CD8-positive, alpha-beta memory T cell (primary cell): Measurements from ENCODE around the gene FOSL1. TPM values are rescaled to one million over a fixed set of nuclear protein-coding genes. Genes with fewer than 3 reads are reported as not detected.

Experiments
- CTCF ChIA-PET: fragments of 350-600 bp; sonication (Branson Sonifier 250); formaldehyde crosslinking; loops from one replicate; lab custom pipeline; 2021; ENCODE audit warnings: antibody characterized with exemption; lab: Charles Lee
- POLR2A ChIA-PET: fragments of 350-600 bp; sonication (Branson Sonifier 250); formaldehyde crosslinking; loops from one replicate; lab custom pipeline; 2021; ENCODE audit warnings: antibody characterized with exemption; lab: Charles Lee
- DNase-seq, 5 donors: peaks; one replicate each; pipeline versions ENCODE4 v3.0.0 to v3.0.0-alpha.2; 2020 to 2022; ENCODE audit warnings: mixed read lengths in 1 of 5
- H3K27ac ChIP-seq: one replicate; pipeline ENCODE4 v1.7.0; 2013; ENCODE audit warnings: low read depth, mild to moderate bottlenecking, low read length, moderate library complexity
- H3K27me3 ChIP-seq: 2 replicates; pipeline ENCODE4 v1.7.0; 2013; ENCODE audit warnings: low read length, mild to moderate bottlenecking; ENCODE audit not compliant: insufficient read depth, poor library complexity, severe bottlenecking
- H3K36me3 ChIP-seq: 2 replicates; pipeline ENCODE4 v1.7.0; 2013; ENCODE audit warnings: mild to moderate bottlenecking, low read length, moderate library complexity; ENCODE audit not compliant: insufficient read depth
- H3K4me1 ChIP-seq: 2 replicates; pipeline ENCODE4 v1.7.0; 2013; ENCODE audit warnings: mild to moderate bottlenecking, low read length, moderate library complexity; ENCODE audit not compliant: insufficient read depth
- H3K4me3 ChIP-seq: 2 replicates; pipeline ENCODE4 v1.7.0; 2013; ENCODE audit warnings: mild to moderate bottlenecking, low read length
- H3K9me3 ChIP-seq: 2 replicates; pipeline ENCODE4 v1.7.0; 2013; ENCODE audit warnings: mild to moderate bottlenecking, low read length
- H3K27ac Mint-ChIP-seq, 8 donors: one replicate each; pipeline ENCODE4 v1.8.0; 2020 to 2021; ENCODE audit warnings: mixed read lengths in 8 of 8, mild to moderate bottlenecking in 6 of 8, inconsistent platforms in 3 of 8, moderate library complexity in 3 of 8
- H3K27me3 Mint-ChIP-seq, 2 donors: one replicate each; pipeline ENCODE4 v1.8.0; 2020 to 2021; ENCODE audit warnings: mixed read lengths in 2 of 2, mild to moderate bottlenecking in 1 of 2, moderate library complexity in 1 of 2
- H3K36me3 Mint-ChIP-seq, 3 donors: one replicate each; pipeline ENCODE4 v1.8.0; 2020 to 2021; ENCODE audit warnings: mixed read lengths in 3 of 3, inconsistent platforms in 1 of 3, mild to moderate bottlenecking in 1 of 3
- H3K4me1 Mint-ChIP-seq, 3 donors: one replicate each; pipeline ENCODE4 v1.8.0; 2020 to 2021; ENCODE audit warnings: mixed read lengths in 3 of 3, inconsistent platforms in 1 of 3, mild to moderate bottlenecking in 1 of 3
- H3K4me3 Mint-ChIP-seq, 7 donors: one replicate each; pipeline ENCODE4 v1.8.0; 2020 to 2021; ENCODE audit warnings: mixed read lengths in 7 of 7, mild to moderate bottlenecking in 6 of 7, moderate library complexity in 4 of 7, inconsistent platforms in 2 of 7
- H3K9me3 Mint-ChIP-seq, 5 donors: one replicate each; pipeline ENCODE4 v1.8.0; 2020 to 2022; ENCODE audit warnings: mixed read lengths in 5 of 5, mild to moderate bottlenecking in 3 of 5, moderate library complexity in 2 of 5, inconsistent platforms in 1 of 5
- polyA plus RNA-seq: library from polyadenylated mRNA; unstranded; fragments of 300-500 nt; fragmentation: Illumina TruSeq; gene quantifications from one replicate; pipeline ENCODE4 v1.2.3, GENCODE V29; 2021
- total RNA-seq, 2 experiments: library from RNA; stranded (reverse); gene quantifications; one replicate each; pipeline ENCODE4 v1.2.3, GENCODE V29; 2021

Gene FOSL1
- total and polyA plus RNA-seq, 3 experiments from 2014 or later: 0.51 to 26.9 (median 26.4) TPM

- peak overlapping the region; percentile 84 for H3K4me3 ChIP-seq
- H3K9me3 Mint-ChIP-seq: no peaks in the 10 kb centered on the region
- peak overlapping the region; percentile 87 to 98 (median 93) for H3K4me3 Mint-ChIP-seq
- peaks cover 16% of the 10 kb centered on the region for H3K36me3 ChIP-seq
- POLR2A ChIA-PET: interaction anchor here (0.9 to 1.2 kb wide), 3 partner anchors 8 to 31 kb away, joined by 3 to 7 read pairs (median 3); partner anchors contain the start of genes CCDC85B and FIBP
- peak in 3 of 5 donors; percentile 57 to 81 (median 66) for DNase-seq
- CTCF ChIA-PET: interaction anchor here (1.0 to 3.4 kb wide), 3 partner anchors 29 to 35 kb away, joined by 4 to 17 read pairs (median 11); partner anchors contain the start of genes CCDC85B and FIBP
- peak overlapping the region; percentile 80 to 98 (median 89) for H3K27ac Mint-ChIP-seq
- no peaks in the 10 kb centered on the region for H3K27me3 ChIP-seq
- H3K4me1 Mint-ChIP-seq: peaks cover 27 to 60% (median 32%) of the 10 kb centered on the region in 3 donors
- peaks cover 0 to 1% of the 10 kb centered on the region in 2 donors for H3K27me3 Mint-ChIP-seq
- H3K36me3 Mint-ChIP-seq: peaks cover 4 to 49% (median 6%) of the 10 kb centered on the region in 3 donors
- peaks cover 38% of the 10 kb centered on the region for H3K4me1 ChIP-seq
- H3K27ac ChIP-seq: peak overlapping the region; percentile 73
- no peaks in the 10 kb centered on the region for H3K9me3 ChIP-seq
Observed at GRCh38 chr11:65919573-65920371, 19.6 kb upstream of the FOSL1 start.

DNA sequence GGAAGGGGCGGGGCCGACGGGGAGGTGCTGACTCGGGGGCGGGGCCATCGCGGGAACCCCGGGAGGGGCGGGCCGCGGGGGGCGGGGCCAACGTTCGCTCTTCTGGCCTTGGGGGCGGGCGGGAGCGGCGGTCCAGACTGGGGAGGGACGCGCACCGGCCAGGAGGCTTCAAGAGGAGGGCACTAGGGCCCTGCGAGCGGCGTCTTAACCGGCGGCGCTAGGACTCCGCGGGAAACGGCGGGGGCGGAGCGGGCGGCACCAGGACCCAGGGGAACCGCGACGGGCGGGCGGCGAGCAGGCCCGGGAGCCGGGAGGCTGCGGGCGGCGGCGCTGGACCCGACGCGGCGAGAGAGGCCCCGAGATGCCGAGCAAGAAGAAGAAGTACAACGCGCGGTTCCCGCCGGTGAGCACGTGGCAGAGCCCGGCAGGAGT, 19.0 kb upstream of the FOSL1 start, which contains the start of gene DRAP1:
Gene DRAP1, plus strand, starts transcription at position 286 of the 432 bp plus-strand sequence. Its CDS starts 76 bp downstream, at position 362.
- POLR2A ChIA-PET: interaction anchor here (0.6 to 2.3 kb wide), 6 partner anchors 9 to 31 kb away, joined by 3 to 30 read pairs (median 5); partner anchors contain the start of genes CCDC85B, FIBP and FOSL1
- Mint-ChIP-seq H3K4me1 (peaks cover 27 to 63% (median 36%) of the 10 kb centered on the region in 3 donors), H3K36me3 (peaks cover 4 to 47% (median 6%) of the 10 kb centered on the region in 3 donors), H3K9me3 (no peaks in the 10 kb centered on the region), H3K27ac (peak within 1 kb of the TSS; percentile 86 to 98 (median 91)), H3K27me3 (peaks cover 0 to 3% of the 10 kb centered on the region in 2 donors), H3K4me3 (peak within 1 kb of the TSS; percentile 88 to 98 (median 93))
- CTCF ChIA-PET: interaction anchor here (1.0 to 2.5 kb wide), 4 partner anchors 11 to 32 kb away, joined by 3 to 33 read pairs (median 4); partner anchors contain the start of genes CCDC85B and FIBP
- peaks cover 38% of the 10 kb centered on the region for H3K4me1 ChIP-seq
- no peaks in the 10 kb centered on the region for H3K9me3 ChIP-seq
- peak within 1 kb of the TSS; percentile 82 for H3K27ac ChIP-seq
- peak within 1 kb of the TSS; percentile 96 for H3K4me3 ChIP-seq
- H3K27me3 ChIP-seq: no peaks in the 10 kb centered on the region
- peak; percentile 96 to 100 (median 98) for DNase-seq
- H3K36me3 ChIP-seq: peaks cover 16% of the 10 kb centered on the region

- POLR2A ChIA-PET: interaction anchor here (0.5 to 2.3 kb wide), 9 partner anchors 18 to 1929 kb away, joined by 3 to 30 read pairs (median 3); partner anchors contain the start of genes CCDC85B, FIBP and FOSL1
- peak within 1 kb of the TSS; percentile 88 to 98 (median 93) for H3K4me3 Mint-ChIP-seq
- H3K4me1 ChIP-seq: peaks cover 38% of the 10 kb centered on the region
Observed at GRCh38 chr11:65918211-65919140, 18.3 kb upstream of the FOSL1 start, which contains the start of gene C11orf68. TSS of gene C11orf68 (minus strand) at chr11:65919062. CDS start at chr11:65919031, 31 bp downstream.

GRCh38 chr11:65917434-65918210, 17.4 kb upstream of the FOSL1 start:
- ChIA-PET CTCF (interaction anchor here (0.6 to 2.5 kb wide), 8 partner anchors 9 to 58 kb away, joined by 3 to 33 read pairs (median 4); partner anchors contain the start of genes CCDC85B, FIBP and MUS81), POLR2A (interaction anchor here (0.5 to 2.3 kb wide), 9 partner anchors 21 to 1928 kb away, joined by 3 to 30 read pairs (median 3); partner anchors contain the start of genes CCDC85B and FIBP)
- DNase-seq: no peak
- Mint-ChIP-seq H3K27me3 (peaks cover 0 to 3% of the 10 kb centered on the region in 2 donors), H3K4me1 (peaks cover 26 to 55% (median 33%) of the 10 kb centered on the region in 3 donors), H3K9me3 (no peaks in the 10 kb centered on the region), H3K36me3 (peaks cover under 1 to 38% (median 4%) of the 10 kb centered on the region in 3 donors), H3K4me3 (peak overlapping the region; percentile 86 to 96 (median 89)), H3K27ac (peak overlapping the region in 6 of 8 donors; percentile 47 to 94 (median 93))
- Histone ChIP-seq H3K9me3 (no peaks in the 10 kb centered on the region), H3K4me3 (peak overlapping the region; percentile 96), H3K27ac (peak overlapping the region; percentile 82), H3K27me3 (no peaks in the 10 kb centered on the region), H3K36me3 (peaks cover 6% of the 10 kb centered on the region), H3K4me1 (peaks cover 38% of the 10 kb centered on the region)

More at GRCh38 chr11:65918211-65919140, 18.3 kb upstream of the FOSL1 start, which contains the start of gene C11orf68:
- Mint-ChIP-seq H3K9me3 (no peaks in the 10 kb centered on the region), H3K36me3 (peaks cover 4 to 46% (median 6%) of the 10 kb centered on the region in 3 donors), H3K27ac (peak within 1 kb of the TSS; percentile 86 to 98 (median 91)), H3K27me3 (peaks cover 0 to 3% of the 10 kb centered on the region in 2 donors), H3K4me1 (peaks cover 27 to 63% (median 36%) of the 10 kb centered on the region in 3 donors)
- H3K9me3 ChIP-seq: no peaks in the 10 kb centered on the region
- H3K27me3 ChIP-seq: no peaks in the 10 kb centered on the region
- H3K4me3 ChIP-seq: peak within 1 kb of the TSS; percentile 96
- H3K27ac ChIP-seq: peak within 1 kb of the TSS; percentile 82
- CTCF ChIA-PET: interaction anchor here (0.6 to 2.5 kb wide), 7 partner anchors 10 to 59 kb away, joined by 3 to 33 read pairs (median 4); partner anchors contain the start of genes CCDC85B, FIBP and MUS81
- DNase-seq: peak in 1 of 5 donors; percentile 56
- peaks cover 15% of the 10 kb centered on the region for H3K36me3 ChIP-seq

GRCh38 chr11:65917077-65917433, 16.9 kb upstream of the FOSL1 start:
- ChIA-PET CTCF (interaction anchor here (1.0 to 2.5 kb wide), 3 partner anchors 27 to 57 kb away, joined by 3 to 33 read pairs (median 8); partner anchors contain the start of genes CCDC85B, FIBP and MUS81), POLR2A (interaction anchor here (0.5 to 2.3 kb wide), 2 partner anchors 24 to 137 kb away, joined by 3 to 11 read pairs; no protein-coding TSS in a partner anchor)
- Mint-ChIP-seq H3K9me3 (no peaks in the 10 kb centered on the region), H3K36me3 (peaks cover 0 to 32% (median 3%) of the 10 kb centered on the region in 3 donors), H3K4me1 (peaks cover 22 to 49% (median 27%) of the 10 kb centered on the region in 3 donors), H3K27me3 (peaks cover 0 to 3% of the 10 kb centered on the region in 2 donors), H3K27ac (peak overlapping the region in 7 of 8 donors; percentile 46 to 94 (median 78)), H3K4me3 (peak overlapping the region; percentile 79 to 96 (median 89))
- H3K4me3 ChIP-seq: no peak overlapping the region
- H3K27me3 ChIP-seq: no peaks in the 10 kb centered on the region
- H3K9me3 ChIP-seq: no peaks in the 10 kb centered on the region
- no peak overlapping the region for H3K27ac ChIP-seq
- H3K4me1 ChIP-seq: peaks cover 38% of the 10 kb centered on the region
- no peak for DNase-seq
- peaks cover 6% of the 10 kb centered on the region for H3K36me3 ChIP-seq

GRCh38 chr11:65916391-65916790, 16.2 kb upstream of the FOSL1 start:
- no peaks in the 10 kb centered on the region for H3K9me3 ChIP-seq
- DNase-seq: no peak
- no peaks in the 10 kb centered on the region for H3K27me3 ChIP-seq
- CTCF ChIA-PET: interaction anchor here (1.4 kb wide), 1 partner anchor 28 kb away, joined by 4 read pairs; the partner anchor contains the start of gene FIBP
- Mint-ChIP-seq H3K36me3 (peaks cover 0 to 27% (median 3%) of the 10 kb centered on the region in 3 donors), H3K27me3 (peaks cover 3 to 4% of the 10 kb centered on the region in 2 donors), H3K27ac (peak overlapping the region in 5 of 8 donors; percentile 20 to 94 (median 78)), H3K9me3 (no peaks in the 10 kb centered on the region), H3K4me1 (peaks cover 22 to 47% (median 25%) of the 10 kb centered on the region in 3 donors), H3K4me3 (peak overlapping the region; percentile 66 to 96 (median 89))
- H3K4me3 ChIP-seq: no peak overlapping the region
- peaks cover 38% of the 10 kb centered on the region for H3K4me1 ChIP-seq
- POLR2A ChIA-PET: no interaction called here
- H3K36me3 ChIP-seq: peaks cover 6% of the 10 kb centered on the region
- H3K27ac ChIP-seq: no peak overlapping the region
